ENCODE measurements around the gene DACT2. TPM values are rescaled to one million over a fixed set of nuclear protein-coding genes. Genes with fewer than 3 reads are reported as not detected.

DACT2 gene
- total and polyA plus RNA-seq, 2 of the 8 experiments (the other 6 are each of a cell fraction or from before 2014, with no cell fraction given): 2.9 to 3.1 TPM

- no peak for TF ChIP-seq TCF12 (IDR thresholded peaks at IDR 0.05; ENCODE audit: low read depth, low read length)
- TF ChIP-seq SRF (IDR thresholded peaks at IDR 0.05; ENCODE audit: low read depth, low read length): no peak
- TF ChIP-seq CHD7 (IDR thresholded peaks at IDR 0.05; ENCODE audit: insufficient replicate concordance, low read length): no peak
- TF ChIP-seq ZNF274 (IDR thresholded peaks at IDR 0.05; ENCODE audit: borderline replicate concordance, extremely low read depth, low read length): no peak
- no peak for TF ChIP-seq ATF2 (IDR thresholded peaks at IDR 0.05; ENCODE audit: low read length)
- TF ChIP-seq EGR1 (IDR thresholded peaks at IDR 0.05; ENCODE audit: borderline replicate concordance, low read depth, low read length): no peak
- no peak for TF ChIP-seq BCL11A (IDR thresholded peaks at IDR 0.05; ENCODE audit: low read depth in 2 of 2, low read length in 2 of 2)
Measured at GRCh38 chr6:168310945-168311344, 8.6 kb downstream of the DACT2 start (continued).
